HG02852 (cell line): ENCODE results near the gene ELMO2.

Source experiments
- ATAC-seq: cut with Tn5 transposase; IDR thresholded peaks from one replicate; pipeline ENCODE4 v1.9.1; 2021; ENCODE audit warnings: mild to moderate bottlenecking, moderate library complexity; ENCODE audit not compliant: unreplicated experiment

The ELMO2 gene

GRCh38 chr20:46353500-46354206 lies 52.8 kb downstream of the ELMO2 start:
- no peak for ATAC-seq

- no peak for ATAC-seq
Measured at GRCh38 chr20:46352370-46352938, 54.0 kb downstream of the ELMO2 start.

- peak; percentile 49 for ATAC-seq
Measured at GRCh38 chr20:46351357-46352058, 54.9 kb downstream of the ELMO2 start.

GRCh38 chr20:46350986-46351267 lies 55.5 kb downstream of the ELMO2 start:
- ATAC-seq: no peak

GRCh38 chr20:46350201-46350985 lies 56.0 kb downstream of the ELMO2 start:
- ATAC-seq: peak; percentile 57

GRCh38 chr20:46349742-46350056 lies 56.7 kb downstream of the ELMO2 start:
- ATAC-seq: no peak

- no peak for ATAC-seq
Measured at GRCh38 chr20:46349035-46349741, 57.2 kb downstream of the ELMO2 start.

- ATAC-seq: no peak
Measured at GRCh38 chr20:46347841-46348803, 58.3 kb downstream of the ELMO2 start.

GRCh38 chr20:46346770-46347169 lies 59.6 kb downstream of the ELMO2 start:
- no peak for ATAC-seq

GRCh38 chr20:46344488-46345162 lies 61.8 kb downstream of the ELMO2 start:
- ATAC-seq: no peak

- ATAC-seq: no peak
Measured at GRCh38 chr20:46343975-46344357, 62.4 kb downstream of the ELMO2 start.

- no peak for ATAC-seq
Measured at GRCh38 chr20:46343348-46343974, 63.0 kb downstream of the ELMO2 start.

- ATAC-seq: no peak
Measured at GRCh38 chr20:46342451-46343347, 63.7 kb downstream of the ELMO2 start.

- ATAC-seq: no peak
Measured at GRCh38 chr20:46342010-46342378, 64.4 kb downstream of the ELMO2 start.

GRCh38 chr20:46341074-46342009 lies 65.1 kb downstream of the ELMO2 start:
- no peak for ATAC-seq

- ATAC-seq: no peak
Measured at GRCh38 chr20:46339037-46339436, 67.4 kb downstream of the ELMO2 start.

- no peak for ATAC-seq
Measured at GRCh38 chr20:46336735-46337134, 69.7 kb downstream of the ELMO2 start.
